Putamen (tissue), 1 donor: ENCODE data around the gene FMNL2.
"Not testable (repeated sequence)": the region's sequence is repeated elsewhere in the genome, so short reads cannot be mapped to it uniquely, and the experiment has no call there.

Source experiments
- DNase-seq: peaks from one replicate; pipeline ENCODE4 v3.0.0-alpha.2; 2016; ENCODE audit warnings: low spot score

Gene FMNL2

DNA sequence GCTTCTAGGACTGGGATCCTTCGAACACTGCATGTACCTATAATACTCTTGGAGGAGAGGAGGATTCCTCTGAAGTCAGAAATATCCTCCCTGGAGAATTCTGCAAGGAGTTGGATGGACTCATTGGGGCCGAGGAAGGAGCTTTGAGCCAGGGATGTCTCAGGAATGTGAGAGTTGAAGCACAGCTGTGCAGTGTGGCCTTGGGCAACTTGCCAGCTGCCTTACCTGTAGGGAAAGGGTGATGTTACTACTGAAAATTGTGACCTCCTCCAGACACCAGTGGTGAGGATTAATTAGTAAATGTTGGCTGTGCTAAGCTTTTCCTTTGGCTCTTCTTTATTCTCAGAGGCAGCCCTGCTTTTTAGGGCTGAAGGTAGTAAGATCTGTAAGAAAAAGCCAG, 41.4 kb downstream of the FMNL2 start:
- no peak for DNase-seq

DNA sequence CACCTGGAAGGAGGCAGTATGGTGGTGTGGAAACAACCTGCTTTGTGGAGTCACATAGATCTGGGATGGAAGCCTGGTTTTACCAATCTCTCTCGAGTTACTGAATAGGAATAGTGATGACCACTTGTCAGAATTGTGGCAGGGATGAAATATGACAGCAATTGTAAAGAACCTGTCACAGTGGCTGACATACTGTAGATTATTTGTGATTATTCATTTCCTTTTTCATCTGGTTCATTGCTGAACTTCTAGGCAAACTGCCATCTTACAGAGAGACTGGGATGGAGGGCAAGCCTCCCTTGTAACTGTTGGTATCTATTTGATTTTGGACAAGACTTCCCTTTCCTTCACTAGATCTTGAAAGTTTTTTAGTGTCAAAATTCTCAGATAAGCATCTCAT, 42.0 kb downstream of the FMNL2 start:
- DNase-seq = no peak

DNA sequence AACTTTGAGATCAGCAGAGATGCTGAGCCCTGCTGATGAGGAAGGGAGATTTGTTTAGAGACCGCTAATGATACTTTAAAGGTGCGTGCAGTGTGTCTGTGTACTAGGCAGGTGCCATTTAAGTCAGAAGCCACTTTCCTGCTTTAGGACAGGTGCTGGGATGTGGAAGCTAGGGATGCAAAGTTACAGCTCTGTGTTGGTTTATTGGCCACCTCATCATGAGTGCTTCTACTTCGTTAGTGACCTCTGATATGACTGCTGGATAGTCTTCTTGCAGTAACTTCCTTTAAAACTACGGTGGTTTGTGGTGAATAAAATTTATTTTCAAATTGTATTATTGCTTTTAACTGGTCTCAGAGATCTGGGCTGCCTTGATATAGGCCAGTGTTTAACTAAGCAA, 44.1 kb downstream of the FMNL2 start:
- DNase-seq = no peak

DNA sequence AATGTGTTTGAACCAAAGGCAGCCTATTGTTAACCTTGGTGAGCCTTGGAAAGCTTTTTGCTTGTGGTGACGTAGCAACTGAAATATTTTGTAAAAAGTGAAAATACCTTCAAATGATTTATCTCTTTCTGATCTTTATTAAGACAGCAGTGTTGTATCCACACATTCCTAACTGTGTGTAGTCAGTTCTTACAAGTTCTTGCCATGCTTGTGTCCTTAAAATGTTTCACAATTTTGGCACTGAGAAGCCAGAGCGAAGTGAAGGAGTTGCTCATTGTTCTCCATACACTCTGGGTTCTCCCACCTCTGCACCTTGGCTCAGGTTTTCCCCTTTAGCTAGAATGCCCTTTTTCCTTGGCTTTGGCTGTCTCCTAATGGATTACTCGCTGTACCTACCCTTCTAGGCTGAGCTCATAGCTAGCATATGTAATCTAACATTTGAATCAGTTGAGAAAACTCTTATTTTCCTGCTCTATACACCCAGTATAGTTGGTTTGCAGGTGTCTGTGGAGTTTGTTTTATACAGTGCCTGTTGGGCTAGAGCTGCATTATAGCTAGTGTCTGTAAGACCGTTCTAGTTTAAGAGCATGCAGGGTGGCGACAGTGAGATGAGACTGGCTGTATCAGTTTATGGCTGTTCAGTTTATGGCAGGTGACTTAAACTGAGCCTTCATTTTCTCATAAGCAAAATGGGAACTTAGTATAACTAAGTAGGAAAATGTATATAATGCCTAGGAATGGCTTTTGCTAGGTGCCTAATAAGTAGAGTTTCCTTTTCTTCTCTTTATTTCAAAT, 45.5 kb downstream of the FMNL2 start:
- DNase-seq = no peak

DNA sequence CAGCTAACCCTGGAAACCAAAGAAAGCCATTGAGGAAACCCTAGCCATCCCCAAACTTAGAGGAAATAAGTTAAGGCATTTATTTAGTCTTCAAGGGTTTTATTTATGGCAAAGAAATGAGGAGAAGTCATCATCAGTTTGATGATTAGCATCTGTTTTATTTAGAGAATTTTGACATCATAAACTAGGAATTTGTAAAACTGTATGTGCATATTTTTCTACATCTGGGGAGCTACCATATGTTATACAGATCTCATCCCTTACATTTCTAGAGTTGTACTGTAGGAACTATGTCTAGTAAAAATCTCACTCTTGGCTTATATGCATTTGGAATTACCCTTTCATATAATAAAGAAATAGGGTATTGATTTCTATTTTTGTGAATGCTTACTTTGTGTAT, 48.7 kb downstream of the FMNL2 start:
- no peak for DNase-seq

DNA sequence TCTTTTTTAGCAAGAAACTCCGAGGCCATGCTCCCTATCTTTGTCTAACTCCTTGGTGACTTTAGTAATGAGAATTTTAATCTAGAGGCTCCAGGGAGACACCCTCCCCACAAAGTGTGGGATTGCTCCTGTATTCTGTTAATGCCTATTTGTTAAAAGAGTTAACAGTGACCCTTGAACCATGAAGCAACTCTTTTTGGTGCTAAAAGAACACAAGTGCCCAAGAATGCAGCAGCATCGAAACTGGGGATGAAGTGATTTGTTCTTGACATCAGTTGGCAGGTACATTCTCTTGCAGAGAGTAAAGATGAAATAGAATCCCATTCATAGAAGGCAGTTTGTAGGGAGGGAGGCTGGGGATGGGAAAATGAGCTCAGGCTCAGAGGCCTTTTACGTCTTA, 50.0 kb downstream of the FMNL2 start:
- DNase-seq = no peak

DNA sequence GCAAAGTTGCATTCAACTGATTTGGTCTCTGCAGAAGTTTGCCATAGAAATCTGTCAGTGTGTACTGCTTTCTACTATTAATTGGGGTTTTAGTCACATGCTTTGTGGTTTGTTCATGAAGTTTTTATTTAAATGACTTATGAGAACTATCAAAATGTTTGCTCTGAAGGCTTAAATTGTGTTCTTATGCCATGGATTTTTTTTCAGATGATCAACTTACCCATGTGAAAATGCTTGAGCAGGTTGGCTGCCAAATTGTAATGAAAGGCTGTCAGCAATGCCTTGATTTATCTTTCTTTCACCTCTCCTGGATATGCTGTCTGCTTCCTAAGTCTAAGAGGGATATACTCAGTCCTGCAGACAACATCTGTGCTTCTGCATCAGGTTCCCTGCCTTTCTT, 50.7 kb downstream of the FMNL2 start:
- no peak for DNase-seq

DNA sequence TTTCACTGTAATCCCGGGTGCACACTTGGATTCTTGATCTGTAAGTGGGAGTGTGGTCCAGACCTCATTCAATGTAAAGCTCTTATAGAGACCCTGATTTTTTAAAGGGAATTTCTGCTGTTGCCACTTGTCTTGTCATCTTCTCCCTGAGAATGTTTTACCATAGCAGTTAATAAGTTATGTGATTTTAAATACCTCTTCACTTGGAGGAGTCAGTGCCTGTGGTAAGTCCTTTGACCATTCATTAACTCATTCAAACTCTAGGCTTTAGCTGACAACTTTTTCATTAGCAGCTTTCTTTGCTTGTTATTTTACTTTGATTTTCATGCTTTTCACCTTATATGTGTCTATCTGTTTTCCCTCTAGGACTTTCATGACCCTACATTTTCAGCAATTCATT, 51.3 kb downstream of the FMNL2 start:
- DNase-seq = no peak

DNA sequence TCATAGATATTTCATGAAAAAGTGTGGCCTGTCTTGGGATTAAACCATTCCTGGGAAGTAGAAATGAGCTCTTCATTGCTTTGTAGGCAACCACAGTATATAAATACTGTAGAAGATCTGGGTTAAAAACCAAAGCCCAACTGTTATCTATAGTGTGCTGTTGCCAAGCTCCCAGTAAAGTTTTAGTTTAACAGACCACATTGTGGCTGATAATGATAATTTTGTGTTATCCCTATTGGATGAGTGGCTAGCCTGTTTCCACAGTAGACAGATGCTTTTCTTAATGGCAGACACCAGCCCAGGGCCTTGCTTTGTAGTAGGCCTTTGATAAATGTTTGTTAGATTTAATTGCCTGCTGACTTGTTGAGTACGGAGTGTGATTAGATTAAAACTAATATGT, 52.1 kb downstream of the FMNL2 start:
- no peak for DNase-seq

DNA sequence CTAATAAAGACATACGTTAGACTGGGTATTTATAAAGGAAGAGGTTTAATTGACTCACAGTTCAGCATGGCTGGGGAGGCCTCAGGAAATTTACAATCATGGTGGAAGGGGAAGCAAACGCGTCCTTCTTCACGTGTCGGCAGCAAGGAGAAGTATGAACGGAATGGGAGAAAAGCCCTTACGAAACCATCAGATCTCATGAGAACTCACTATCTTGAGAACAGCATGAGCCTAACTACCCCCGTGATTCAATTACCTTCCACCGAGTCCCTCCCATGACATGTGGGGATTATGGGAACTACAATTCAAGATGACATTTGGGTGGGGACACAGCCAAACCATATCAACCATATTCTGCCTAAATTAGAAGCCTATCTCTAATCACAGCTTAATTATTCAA, 53.3 kb downstream of the FMNL2 start:
- DNase-seq = not testable (repeated sequence)

DNA sequence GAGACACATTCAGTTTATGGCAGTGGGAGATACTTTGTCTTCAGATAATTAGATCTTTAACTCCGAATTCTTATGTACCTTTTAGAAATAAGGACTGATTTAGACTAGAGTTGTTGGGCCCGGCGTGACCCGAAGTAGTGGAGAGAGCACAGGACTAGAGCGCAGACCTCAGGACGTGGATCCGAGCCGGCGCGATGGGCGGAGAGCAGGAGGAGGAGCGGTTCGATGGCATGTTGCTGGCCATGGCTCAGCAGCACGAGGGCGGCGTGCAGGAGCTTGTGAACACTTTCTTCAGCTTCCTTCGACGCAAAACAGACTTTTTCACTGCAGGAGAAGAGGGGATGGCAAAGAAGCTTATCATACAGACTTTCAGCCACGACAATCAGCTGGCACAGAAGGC, 54.5 kb downstream of the FMNL2 start:
- DNase-seq = no peak

DNA sequence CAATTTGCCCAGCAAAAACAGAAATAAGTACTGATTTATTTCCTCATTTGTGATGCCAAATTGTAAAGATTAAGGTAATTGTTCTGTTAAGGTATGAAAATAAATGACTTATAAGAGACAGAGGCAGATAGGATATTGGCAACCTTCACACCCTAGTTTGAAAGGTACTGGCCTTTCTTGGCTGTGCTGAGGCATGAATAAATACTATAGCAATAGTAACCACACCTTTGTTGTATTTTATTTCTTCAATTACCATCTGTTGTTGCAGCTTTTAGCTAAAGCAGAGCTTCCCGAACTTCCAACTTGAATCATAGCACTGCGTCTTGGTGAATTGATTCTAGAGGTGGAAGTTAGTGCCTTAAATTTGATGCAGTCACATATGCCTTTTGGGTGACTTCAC, 55.9 kb downstream of the FMNL2 start:
- DNase-seq = no peak

DNA sequence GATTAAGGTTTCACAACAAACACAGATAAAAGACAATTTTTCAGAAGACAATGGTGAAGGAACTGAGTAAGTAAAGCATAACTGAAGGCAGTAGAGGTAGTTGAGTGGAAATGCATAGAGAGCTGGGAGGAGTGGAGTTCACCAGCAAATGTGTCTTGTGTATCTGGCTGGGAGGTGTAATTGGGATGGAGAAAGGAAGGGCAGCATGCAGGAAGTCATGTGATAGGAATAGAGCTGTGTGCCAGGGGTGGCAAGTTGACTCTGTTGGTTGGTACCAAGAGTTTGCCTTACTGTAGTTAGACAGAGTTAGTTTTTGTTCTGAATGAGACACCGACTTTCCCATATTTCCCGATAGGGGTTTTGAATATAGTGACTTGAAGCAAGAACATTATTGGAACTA, 56.3 kb downstream of the FMNL2 start:
- no peak for DNase-seq

DNA sequence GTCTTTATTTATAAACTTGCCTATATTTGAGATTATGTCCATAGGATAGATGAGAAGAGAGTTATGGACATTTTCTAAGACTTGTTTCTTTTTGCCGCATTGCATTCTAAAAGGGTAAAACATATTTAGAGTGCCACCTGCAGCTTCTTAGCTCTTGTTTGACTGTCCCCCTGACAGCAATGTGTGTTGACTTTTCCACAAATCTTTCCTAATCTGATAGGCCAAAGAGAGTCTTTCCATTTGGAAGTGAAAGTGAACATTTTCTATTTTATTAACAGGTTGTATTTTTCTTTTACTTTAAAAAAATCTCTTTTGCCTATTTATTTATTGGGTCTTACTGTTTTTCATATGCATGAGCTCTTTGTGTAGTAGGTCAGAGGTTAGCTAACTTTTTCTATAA, 58.4 kb downstream of the FMNL2 start:
- no peak for DNase-seq

DNA sequence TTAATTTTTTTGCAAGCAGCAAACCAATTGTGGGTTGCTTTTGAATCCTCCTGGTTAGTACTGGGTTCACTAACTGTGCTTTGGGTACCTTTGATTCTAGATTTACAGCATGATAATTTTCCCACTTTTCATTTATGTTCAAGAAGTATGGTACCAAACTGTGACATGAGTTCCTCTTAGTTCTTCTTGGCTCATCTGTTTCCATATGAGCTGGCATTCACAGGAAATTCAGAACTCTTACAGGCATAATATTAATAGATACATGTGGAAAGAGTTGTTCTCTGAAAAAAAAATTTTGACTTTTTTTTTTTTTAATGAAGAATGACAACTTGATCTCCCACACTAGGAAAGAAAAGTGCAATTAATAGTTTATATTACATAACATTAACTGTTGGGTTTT, 59.4 kb downstream of the FMNL2 start:
- no peak for DNase-seq

DNA sequence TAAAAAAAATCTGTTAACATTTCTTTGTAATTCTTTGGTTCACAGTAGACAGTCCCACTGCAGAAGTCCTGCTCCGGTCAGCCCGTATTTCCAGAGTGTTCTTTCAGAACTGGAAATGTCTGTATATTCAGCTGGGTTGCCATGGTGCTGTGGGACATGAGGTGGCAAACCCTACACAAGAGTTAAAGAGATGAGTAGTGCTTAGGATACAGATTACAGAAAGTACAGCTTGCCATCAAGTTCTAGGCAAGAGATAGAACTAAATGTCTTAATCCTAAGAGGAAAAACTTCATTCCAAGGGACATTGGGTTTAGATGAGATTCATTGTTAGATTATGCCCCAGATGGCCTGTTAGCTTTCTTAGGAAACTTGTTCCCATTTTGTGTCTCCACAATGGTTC, 60.1 kb downstream of the FMNL2 start:
- DNase-seq = no peak

DNA sequence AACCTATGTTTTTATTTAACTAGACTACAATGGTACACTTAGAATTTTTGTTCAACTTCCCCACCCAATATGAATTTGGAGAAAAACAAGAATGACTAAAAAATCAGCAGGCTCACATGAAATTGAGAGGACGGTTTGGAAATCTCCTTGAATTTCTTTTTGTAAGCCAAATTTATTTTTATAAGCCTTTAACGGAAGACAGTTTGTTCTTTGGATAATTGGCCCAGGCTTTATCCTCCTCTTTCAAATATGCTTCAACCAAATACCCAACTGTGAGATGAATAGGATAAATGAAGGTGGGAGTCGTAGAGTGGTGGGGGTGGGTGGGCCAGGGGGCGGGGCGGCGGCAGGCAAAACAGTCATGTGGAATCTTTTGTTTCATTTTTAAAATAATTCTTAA, 60.6 kb downstream of the FMNL2 start:
- DNase-seq = no peak

DNA sequence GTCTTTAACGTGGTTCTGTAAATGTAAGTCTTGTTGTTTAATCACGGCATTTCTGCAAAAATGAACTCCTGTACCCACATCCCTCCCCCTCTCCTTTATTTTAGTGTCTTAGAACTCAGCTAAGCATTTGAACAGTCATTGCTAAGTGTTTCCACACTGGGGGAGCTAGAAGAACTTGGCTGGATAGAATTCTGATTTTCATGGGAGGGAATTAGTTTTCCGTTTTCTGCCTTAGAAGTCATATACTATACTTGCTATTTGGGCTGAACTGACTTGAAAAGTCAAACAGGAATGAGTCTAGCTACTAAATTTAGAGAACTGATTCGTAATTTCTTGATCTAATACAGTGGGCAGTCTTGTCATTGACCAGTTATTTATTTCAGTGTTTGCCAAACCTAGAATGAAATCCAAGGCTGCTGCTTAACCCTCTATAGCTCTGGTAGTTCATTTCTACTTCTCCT, 61.1 kb downstream of the FMNL2 start:
- peak; percentile 56 for DNase-seq

DNA sequence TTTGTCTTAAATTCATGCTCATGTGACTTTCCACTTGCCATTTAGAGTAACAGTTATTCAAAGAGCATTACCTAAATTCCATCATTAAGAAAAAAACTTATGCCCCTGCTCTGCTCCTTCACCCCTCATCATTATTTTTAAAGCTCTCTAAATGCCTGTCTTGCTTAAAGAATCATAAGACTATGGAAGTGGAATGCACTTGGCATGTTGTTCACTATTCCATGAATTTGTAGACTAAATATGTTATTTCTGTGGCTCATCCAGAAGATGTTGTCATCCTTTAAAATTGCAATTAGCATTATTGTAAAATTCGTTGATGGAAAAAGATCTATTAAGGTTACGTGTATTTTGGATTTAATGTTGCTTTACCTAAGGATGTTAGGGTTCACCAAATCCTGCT, 61.8 kb downstream of the FMNL2 start:
- no peak for DNase-seq

DNA sequence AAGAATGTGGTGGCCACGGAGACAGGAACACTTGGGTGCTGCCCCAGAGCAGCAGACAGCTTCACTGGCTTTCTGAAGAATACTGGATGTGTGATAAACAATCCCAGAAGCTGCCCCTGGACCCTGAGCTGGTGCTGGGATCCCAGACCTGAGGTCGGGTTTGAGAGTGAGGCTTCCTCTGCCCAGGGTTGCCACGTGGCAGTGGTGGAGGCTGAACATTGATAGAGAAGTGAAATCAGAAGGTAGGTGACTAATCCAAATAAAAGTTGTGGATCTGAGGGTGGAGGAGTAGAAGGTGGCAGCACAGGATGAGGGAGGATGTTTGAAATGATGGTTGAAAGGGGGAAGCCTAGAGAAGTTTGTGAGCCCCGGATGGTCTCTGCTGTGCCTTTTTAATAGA, 64.0 kb downstream of the FMNL2 start:
- DNase-seq = no peak

DNA sequence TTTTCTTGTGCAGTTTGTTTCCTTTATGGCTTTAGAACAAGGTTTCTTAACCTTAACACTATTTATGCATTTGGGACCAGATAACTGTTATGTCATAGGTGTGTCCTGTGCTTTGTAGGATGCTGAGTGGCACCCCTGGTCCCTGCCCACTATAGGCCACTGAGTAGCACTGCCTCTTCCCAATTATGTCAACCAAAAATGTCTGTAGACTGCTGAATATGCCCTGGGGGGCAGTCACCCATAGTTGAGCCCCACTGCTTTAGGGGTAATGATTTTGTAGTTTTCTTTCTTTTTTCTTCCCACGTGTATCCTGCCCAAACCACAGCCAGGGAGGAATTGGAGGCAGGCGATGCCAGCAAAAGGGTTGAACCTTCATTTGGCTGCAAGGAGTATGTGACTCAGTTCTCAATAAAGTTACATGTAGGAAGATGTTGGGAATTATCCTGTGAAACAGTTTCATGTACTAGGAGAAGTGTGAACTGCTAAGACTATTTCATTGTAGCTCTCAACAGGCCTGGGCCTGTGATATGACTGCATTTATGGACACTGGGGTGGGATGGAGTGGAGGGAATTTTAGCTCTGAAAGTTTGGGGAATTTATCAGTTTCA, 65.7 kb downstream of the FMNL2 start:
- DNase-seq = no peak

DNA sequence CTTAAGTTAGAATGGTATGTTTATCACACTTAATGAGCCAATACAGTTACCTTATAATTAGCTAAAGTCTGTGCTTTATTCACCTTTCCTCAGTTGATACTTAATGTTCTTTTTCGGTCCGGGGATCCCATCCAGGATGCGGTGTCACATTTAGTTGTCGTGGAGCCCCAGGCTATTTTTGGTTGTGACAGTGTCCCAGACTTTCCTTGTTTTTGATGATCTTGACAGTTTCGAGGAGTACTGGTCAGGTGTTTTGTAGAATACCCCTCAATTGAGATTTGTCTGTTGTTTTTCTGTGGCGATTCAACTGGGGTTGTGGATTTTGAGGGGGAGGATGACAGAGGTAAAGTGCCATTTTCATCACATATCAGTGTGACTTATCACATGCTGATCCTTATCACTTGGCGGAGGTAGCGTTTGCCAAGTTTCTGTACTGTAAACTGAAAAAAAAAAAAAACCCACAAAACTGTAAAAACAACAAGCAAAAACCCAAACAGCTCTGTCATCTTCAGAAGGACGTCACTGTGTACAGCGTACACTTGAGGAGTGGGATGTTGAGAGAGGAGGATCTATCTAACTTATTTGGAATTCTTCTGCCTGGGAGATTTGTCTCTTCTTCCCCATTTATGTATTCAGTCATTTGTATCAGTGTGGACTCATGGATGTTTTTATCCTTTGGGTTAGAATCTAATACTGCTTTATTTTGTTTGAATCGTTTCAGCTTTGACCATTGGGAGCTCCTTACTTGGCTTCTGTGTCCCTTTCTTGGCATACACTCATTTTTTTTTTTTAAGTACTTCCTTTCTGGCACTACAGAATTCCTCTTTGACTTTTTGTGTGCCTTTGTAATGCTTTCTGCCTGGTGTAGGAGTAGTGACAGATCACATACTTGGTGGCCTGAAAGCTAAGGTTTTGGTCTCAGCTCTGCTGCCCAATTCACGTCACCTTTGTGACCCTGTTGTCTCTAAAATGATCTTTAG, 68.1 kb downstream of the FMNL2 start:
- DNase-seq = no peak
